HTERT RPE-1 (cell line): ENCODE data around the gene KDM6A.
"Not testable (repeated sequence)": the region's sequence is repeated elsewhere in the genome, so short reads cannot be mapped to it uniquely, and the experiment has no call there.

ENCODE experiments used
- in situ Hi-C: fragments of 300-500 bp; cut with MboI; formaldehyde crosslinking; loops from 4 replicates; pipeline ENCODE4 v1.14.3; 2020; ENCODE audit warnings: low sequenced_read_pairs

Gene KDM6A

DNA sequence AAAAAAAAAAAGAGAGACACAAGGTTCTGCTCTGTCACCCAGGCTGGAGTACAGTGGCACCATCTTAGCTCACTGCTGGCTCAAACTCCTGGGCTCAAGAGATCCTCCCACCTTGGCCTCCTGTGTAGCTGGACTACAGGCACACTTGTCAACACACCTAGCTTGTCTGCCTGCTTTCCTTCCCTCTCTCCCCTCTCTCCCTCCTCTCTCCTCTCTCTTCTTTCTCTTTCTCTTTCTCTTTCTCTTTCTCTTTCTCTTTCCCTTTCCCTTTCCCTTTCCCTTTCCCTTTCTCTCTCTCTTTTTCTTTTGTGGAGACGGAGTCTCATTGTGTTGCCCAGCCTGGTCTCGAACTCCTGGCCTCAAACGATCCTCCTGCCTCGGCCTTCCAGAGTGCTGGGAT lies 195.6 kb downstream of the KDM6A start:
- in situ Hi-C loops: no loop called here

DNA sequence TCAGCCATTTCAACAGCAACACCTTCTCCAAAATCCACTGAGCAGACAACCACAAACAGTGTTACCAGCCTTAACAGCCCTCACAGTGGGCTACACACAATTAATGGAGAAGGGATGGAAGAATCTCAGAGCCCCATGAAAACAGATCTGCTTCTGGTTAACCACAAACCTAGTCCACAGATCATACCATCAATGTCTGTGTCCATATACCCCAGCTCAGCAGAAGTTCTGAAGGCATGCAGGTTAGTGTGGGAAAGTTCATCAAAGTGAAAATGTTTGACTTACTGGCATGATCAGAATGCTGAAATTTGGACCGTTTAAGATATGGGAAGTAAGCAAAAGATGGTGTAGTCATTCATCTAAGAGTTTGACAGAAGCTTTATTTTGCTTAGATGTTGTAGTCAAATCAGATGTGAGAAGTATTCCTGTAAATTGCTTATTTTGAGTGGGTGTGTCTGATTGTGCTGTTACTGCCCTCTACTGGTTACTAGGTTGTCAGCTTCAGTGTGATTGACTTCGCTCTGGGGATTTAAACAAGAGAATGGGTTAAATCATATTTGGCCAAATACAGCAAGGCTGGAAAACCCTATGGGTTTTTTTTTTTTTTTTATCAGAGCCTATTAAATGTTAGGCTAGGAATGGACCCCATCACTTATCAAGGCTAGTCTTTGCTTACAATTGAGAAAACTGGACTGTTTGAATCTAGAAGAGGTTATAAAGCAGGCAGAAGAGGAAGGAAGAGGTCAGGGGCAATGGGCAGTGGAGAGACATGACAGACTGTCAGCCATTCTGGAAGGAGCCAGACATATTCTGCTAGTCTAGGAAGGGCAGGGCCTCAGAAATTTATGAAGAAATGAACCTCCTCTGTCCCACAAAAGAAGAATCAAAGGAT lies 197.4 kb downstream of the KDM6A start:
- in situ Hi-C loops: no loop called here

DNA sequence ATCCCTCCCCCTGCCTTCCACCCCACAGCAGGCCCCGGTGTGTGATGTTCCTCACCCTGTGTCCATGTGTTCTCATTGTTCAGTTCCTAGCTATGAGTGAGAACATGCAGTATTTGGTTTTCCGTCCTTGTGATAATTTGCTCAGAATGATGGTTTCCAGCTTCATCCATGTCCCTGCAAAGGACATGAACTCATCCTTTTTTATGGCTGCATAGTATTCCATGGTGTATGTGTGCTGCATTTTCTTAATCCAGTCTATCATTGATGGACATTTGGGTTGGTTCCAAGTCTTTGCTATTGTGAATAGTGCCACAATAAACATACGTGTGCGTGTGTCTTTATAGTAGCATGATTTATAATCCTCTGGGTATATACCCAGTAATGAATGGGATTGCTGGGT lies 200.0 kb downstream of the KDM6A start:
- in situ Hi-C loops: not testable (repeated sequence)

DNA sequence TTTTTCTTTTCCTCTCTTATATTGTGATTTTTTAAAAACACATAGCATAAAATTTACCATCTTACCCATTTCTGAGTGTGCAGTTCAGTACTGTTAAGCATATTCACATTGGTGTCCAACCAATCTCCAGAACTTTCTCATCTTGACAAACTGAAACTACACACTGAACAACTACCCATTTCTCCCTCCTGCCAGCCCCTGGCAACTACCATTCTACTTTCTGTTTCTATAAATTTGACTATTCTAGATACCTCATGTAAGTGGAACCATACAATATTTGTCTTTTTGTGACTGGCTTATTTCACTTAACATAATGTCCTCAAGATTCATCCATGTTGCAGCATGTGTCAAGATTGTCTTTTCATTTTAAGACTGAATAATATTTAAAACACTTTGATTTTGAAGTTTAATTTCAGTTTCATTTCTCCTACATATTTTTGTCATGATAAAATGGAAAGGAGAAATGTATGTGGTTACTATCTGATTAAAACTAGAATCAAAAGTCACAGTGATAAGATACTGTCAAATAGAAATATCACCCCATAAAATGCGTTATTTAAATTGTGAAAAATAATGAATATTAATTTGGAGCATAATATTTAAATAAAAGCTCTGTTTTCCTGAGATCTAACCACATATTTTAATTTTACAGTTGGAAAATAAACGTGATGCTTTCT lies 204.9 kb downstream of the KDM6A start:
- in situ Hi-C loops: no loop called here

DNA sequence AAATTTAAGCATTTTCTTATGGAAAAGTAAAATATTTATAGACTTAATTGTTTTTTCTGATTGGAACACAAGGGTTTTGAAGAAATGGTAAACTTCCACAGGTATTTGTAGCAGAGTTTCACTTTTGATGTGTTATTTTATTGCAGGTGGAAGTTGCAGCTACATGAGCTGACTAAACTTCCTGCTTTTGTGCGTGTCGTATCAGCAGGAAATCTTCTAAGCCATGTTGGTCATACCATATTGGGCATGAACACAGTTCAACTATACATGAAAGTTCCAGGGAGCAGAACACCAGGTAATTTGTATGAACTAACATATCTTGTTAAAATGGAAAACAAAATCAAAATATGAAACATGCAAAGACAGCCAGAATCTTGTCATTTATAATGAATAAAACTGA lies 210.3 kb downstream of the KDM6A start:
- in situ Hi-C loops: no loop called here

DNA sequence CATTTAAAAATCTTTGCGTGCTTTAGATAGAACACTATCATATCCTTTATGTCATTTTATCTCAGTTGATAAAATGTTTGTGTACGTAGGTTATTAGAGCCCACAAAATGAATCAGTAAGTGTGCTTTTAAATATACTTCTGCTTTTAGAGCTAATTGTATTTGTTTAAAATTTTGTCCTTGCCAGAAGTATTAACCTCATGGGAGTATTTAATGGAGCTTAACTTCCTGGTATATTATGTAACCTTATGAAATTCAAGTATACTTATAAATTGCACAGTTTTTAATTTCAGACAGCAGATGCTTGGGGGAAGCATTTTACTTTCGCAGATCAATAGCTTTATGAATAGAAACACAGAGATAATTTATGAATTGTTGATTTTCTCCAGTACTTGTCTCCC lies 237.5 kb downstream of the KDM6A start:
- in situ Hi-C loops: no loop called here

DNA sequence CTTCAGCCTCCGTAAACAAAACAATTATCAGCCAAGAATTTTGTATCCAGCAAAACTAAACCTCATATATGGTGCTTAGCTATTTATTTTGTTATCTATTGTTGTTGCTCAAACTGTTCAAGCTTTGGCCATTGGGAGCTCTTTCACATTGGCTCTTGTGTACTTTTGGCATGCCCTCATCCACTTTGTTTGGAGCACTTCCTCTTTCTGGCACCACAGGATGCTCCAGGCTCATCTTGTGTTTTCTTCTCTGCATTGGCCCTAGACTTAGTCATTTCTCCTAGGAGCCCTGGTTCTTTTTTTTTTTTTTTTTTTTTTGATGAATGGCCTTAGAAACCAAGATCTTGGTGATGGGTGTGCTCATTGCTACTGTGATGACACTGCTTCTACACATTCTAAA lies 253.2 kb downstream of the KDM6A start:
- in situ Hi-C loops: no loop called here

DNA sequence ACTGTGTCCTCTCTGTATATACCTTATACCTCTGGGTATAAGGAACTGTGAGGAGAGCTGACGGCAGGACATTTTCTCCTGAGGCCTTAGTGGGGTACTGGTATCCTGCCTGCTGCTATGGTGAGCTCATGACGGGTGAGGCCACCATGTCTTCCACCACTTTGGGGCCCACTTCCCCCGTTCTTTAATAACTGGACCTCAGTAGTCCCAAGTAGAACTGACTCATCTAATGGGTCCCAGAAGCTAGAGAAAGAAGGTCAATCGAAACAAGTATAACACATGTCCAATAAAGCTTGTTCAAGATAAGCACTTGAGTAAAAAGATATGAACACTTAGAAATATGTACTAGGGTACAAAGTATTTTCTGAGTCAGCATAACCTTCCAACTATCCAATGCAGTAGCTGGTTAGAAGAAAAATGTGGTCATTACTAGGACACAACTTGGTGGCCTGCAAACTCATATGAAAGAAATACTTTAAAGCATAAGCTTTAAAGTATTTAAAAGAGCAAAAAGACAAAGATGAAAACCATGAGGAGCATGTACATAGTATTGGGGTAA lies 256.0 kb downstream of the KDM6A start:
- in situ Hi-C loops: no loop called here

DNA sequence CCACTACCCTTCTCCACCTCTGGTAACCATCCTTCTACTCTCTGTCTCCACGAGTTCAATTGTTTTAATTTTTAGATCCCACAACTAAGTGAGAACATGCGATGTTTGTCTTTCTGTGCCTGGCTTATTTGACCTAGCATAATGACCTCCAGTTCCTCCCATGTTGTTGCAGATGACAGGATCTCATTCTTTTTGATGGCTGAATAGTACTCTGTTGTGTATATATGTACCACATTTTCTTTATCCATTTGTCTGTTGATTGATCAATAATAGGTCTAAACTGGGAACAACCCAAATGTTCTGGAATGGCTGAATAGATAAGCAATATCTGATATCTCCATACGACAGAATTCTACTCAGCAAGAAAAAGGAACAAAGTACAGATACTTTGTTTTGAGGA lies 260.5 kb downstream of the KDM6A start:
- in situ Hi-C loops: no loop called here

DNA sequence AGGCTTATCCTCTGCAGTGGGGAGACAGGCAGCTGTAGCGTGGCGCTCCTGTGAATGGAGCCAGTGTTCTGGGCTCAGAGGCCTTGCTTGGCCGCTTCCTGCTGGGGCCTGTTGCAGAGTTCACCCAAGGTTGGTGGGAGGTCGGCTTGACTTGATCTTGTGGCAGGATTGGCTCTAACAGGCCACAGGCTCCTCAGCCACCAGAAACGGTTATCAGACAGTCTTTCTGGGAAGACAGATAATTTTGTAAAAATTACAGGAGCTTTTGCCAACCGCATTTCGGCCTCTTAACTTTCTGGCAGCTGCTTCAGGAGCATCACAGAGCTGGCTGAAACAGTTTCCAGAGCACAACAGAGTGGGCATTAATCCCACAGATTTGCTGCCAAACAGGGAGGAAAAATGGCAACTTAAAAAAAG lies 261.3 kb downstream of the KDM6A start:
- in situ Hi-C loops: no loop called here

DNA sequence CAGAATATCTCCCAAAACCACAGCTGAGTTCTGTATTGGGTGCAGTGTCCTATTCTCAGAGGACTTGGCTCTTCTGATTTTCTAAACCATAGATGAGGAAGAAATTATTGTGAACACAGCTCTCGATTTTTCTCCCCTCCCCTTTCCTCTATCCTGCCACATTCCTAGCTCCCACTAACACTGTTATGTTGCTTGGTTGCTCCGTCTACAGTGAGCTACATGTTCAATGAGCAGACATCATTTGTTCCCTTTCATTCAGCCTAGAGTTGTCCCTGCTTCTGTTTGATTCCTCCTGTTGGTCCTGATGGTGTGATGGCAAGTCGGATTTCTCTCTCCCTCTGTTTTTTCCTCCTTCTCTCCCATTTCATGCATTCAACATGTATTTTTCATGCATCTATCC lies 261.8 kb downstream of the KDM6A start:
- in situ Hi-C loops: no loop called here

DNA sequence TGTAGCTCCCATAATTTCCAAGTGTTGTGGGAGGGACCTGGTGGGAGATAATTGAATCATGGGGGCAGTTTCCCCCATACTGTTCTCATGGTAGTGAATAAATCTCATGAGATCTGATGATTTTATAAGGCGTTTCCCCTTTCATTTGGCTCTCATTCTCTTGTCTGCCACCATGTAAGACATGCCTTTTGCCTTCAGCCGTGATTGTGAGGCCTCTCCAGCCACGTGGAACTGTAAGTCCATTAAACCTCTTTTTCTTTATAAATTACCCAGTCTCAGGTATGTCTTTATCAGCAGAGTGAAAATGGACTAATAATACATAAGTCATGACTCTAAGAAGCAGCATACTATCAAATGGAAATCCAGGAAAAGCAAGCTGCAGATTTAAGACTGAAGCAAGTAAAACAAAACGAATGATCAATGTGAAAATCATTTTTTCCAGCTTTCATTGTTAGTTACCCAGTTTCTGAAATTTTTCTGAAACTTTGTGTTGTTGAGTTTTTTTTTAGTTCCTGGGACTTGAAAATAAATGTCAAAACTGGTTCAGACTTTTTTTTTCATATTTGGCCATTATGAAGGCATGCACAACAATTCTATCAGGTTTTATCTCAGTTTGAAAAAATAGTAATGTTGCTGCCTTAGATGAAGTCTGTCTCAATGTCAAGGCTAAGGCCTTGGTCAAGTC lies 262.5 kb downstream of the KDM6A start:
- in situ Hi-C loops: not testable (repeated sequence)

DNA sequence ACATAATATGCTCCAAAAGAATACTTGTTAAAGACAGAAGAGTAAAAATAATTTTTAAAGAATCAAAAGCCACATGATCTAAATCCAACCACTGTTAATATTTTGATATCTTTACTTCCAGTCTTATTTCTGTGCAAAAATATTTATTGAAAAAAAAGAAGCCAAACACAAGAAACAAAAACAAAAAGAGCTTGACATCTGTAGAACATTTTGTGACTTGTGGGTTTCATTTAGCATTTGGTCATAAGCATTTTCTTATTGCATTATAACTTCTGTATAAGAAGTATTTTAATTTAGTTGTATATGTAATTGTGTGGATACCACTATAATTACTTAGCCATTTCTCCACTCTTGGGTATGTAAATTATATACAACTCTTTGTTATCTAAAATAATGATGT lies 264.5 kb downstream of the KDM6A start:
- in situ Hi-C loops: no loop called here

DNA sequence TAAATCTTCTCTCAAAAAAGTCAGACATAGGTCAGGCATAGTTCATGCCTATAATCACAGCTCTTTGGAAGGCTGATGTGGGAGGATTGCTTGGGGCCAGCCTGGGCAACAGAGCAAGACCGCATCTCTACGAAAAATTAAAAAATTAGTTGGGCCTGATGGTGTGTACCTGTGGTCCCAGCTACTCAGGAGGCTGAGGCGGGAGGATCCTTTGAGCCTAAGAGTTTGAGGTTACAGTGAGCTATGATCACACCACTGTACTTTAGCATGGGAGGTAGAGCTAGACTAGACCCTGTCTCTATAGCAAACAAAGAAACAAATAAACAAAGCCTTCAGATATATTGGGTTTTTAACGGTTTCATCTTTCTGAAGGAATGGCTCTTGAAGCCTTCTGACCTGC lies 265.5 kb downstream of the KDM6A start:
- in situ Hi-C loops: no loop called here

DNA sequence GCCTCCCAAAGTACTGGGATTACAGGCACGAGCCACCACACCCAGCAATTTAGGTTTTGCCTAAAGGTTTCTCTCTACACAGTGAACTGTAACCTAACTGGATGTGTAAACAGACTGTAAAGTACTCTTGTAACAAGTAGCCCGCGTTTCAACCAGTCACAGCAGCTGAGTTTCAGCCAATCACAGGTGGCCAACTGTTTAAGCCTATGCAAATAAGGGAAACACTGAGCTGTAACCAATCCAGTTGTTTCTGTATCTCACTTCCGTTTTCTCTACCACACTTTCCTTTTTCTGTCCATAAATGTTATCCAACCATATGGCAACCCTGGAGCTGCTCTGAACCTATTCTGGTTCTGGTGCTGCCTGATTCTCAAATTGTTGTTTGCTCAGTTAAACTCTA lies 267.8 kb downstream of the KDM6A start:
- in situ Hi-C loops: no loop called here

DNA sequence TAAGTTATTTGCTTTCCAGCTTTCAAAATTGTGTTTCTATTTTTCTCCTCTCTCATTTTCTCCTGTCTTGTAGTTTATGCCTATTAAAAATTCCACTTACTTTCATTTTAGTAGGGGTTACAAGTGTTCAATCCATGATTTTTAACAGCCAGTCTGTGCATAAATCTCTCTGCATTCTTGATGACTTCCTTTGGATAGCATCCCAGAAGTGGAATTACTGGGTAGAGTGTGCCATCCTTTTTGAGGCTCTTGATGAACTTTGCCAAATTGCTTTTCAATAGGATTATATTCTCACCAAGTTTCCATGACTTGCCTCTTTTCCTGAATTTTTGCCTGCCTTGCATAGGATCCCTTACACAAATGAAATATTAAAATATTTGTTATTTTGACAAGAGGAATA lies 269.2 kb downstream of the KDM6A start:
- in situ Hi-C loops: no loop called here

DNA sequence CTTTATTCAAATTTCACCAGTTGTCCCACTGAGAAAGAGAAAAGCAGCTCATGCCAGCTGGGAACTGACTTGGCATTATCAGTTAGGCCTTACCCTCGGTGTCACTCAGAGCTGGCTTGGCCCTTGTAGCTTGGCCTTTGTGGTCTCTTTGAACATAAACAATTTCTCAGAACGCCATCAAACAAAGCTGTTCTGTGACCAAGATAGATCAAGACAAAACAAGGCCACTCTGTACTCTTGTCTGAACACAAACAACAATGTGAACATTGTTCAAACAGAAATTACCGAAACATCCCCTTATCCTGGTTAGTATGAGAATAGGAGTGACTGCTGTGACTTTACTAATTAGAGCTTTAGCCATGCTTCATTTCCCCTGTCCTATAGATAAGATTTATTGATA lies 270.5 kb downstream of the KDM6A start:
- in situ Hi-C loops: no loop called here

DNA sequence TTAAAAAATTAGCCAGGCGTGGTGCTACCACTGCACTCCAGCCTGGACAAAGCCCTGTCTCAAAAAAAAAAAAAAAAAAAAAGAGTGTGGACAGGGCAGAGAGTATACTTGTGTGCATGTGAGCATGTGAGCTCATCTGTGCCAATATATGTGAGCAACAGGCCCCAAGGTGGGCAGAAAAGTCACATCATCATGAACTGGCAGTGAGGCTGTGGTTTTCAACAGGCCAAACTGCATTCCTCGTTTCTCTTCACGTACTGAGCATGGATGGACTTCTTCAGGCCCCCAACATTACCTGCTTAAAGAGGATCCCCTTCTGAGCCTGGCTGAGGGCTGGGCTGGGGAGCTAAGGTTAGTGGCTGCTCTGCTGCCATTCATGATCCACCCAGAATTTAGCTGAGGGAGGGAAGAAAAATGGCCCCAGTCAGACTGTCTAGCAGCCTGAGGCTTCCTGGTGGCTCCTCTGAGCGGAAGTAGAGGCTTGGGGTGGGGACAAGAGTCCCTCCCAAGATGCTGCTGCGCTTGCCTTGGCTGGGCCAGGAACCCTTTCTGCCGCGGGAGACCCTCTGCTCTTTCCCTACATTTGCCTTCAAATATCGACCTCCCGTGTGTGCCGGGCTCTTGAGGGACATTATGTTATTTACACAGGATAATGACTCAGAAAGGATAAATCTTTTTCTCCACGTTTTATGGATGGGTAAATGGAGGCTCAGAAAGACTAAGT lies 272.7 kb downstream of the KDM6A start:
- in situ Hi-C loops: no loop called here

DNA sequence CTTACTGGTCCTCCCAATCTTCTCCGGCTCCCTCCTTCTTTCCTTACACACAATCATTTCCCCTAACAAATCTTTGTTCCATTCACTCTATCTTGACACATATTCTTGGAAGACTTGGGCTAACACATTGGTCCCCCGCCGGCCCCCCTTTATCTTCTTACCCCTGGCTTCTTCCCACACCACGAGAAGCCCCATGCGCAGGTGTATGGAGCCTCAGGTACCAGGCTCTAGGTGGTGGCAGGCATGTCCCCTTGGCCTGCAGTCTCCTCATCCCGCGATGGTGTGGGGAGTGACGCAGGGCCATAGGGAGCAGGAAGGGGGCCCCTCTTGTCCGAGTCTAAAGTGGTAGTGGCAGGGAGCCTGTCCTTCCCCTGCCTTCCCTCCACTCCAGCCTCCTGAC lies 277.8 kb downstream of the KDM6A start:
- in situ Hi-C loops: no loop called here

DNA sequence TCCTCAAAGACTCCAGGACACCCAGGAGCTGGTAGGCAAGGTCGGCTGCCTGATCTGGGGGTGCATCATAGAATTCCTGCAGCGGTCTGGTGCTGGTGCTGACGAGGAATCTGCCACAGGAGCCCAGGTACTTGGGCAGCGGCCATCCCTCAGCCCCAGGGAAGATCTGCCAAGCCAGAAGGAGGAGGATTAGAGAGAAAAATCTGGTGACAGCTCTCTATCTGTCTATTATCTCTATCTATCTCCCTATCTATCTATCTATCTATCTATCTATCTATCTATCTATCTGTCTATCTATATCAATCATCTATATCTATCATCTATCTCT lies 281.0 kb downstream of the KDM6A start:
- in situ Hi-C loops: no loop called here

DNA sequence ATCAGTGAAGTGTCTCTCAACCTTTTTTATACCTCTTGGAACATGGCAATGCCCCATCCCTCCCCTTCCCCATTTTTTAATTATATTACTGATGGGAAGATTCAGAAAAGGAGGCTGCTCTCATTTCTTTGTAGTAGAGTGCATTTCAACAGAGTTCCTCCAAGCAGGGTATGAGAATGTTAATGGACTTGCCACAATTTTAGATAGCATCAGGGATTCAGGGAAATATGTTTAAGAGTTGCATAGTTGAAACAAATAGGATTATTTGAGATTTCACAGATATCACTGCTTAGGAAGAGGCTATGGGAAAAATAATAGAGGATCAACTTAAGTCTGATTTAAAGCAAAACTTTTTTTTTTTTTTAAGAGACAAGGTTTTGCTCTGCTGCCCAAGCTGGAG lies 281.5 kb downstream of the KDM6A start:
- in situ Hi-C loops: no loop called here
